Adipocyte (in vitro differentiated cells): Measurements from ENCODE around the gene FCHSD1.
A peak's percentile ranks its signal among the peaks of the same experiment; 100 is the strongest.

Experiments used
- DNase-seq: peaks from one replicate; pipeline ENCODE4 v3.0.0-alpha.2; 2015; ENCODE audit warnings: low read depth
- H3K27me3 ChIP-seq: replicated peaks from 2 replicates; pipeline ENCODE4 v1.7.0; 2013; ENCODE audit warnings: mild to moderate bottlenecking, low read length, moderate library complexity; ENCODE audit not compliant: control insufficient read depth, insufficient read depth
- H3K36me3 ChIP-seq: 2 replicates; pipeline ENCODE4 v1.7.0; 2013; ENCODE audit warnings: low read length, mild to moderate bottlenecking, moderate library complexity; ENCODE audit not compliant: control insufficient read depth, insufficient read depth, severe bottlenecking
- H3K4me1 ChIP-seq: 2 replicates; pipeline ENCODE4 v1.7.0; 2013; ENCODE audit warnings: mild to moderate bottlenecking, low read length, moderate library complexity; ENCODE audit not compliant: control insufficient read depth, insufficient read depth
- H3K4me3 ChIP-seq: 2 replicates; pipeline ENCODE4 v1.7.0; 2013; ENCODE audit warnings: mild to moderate bottlenecking, low read length, moderate library complexity
- H3K9ac ChIP-seq: 2 replicates; pipeline ENCODE4 v1.7.0; 2013; ENCODE audit warnings: mild to moderate bottlenecking, low read length, moderate library complexity
- H3K9me3 ChIP-seq: 2 replicates; pipeline ENCODE4 v1.7.0; 2013; ENCODE audit warnings: mild to moderate bottlenecking, low read length, moderate library complexity; ENCODE audit not compliant: control insufficient read depth

The FCHSD1 gene

DNA sequence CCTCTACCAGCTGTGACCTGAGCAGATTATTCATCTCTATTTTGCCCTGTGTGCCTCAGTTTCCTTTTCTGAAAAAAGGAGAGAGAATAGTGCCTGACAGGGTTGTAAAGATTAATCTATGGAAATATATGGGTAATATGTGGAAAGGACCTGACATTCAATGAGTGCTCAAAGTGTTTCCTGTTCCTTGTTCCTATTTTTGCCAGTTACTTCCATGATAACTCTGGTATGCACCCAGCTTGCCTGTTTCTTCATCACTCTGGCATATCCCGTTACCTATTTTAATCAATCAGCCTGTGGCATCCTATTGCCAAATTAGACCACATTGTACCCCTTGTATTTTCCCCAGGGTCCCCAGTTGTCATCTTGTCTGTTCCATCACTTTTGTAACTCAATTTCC, 34.4 kb upstream of the FCHSD1 start:
- no peak overlapping the region for H3K9ac ChIP-seq
- no peaks in the 10 kb centered on the region for H3K36me3 ChIP-seq
- H3K27me3 ChIP-seq = peaks cover 22% of the 10 kb centered on the region
- no peak for DNase-seq
- H3K4me3 ChIP-seq = no peak overlapping the region
- peaks cover 12% of the 10 kb centered on the region for H3K4me1 ChIP-seq
- no peaks in the 10 kb centered on the region for H3K9me3 ChIP-seq

DNA sequence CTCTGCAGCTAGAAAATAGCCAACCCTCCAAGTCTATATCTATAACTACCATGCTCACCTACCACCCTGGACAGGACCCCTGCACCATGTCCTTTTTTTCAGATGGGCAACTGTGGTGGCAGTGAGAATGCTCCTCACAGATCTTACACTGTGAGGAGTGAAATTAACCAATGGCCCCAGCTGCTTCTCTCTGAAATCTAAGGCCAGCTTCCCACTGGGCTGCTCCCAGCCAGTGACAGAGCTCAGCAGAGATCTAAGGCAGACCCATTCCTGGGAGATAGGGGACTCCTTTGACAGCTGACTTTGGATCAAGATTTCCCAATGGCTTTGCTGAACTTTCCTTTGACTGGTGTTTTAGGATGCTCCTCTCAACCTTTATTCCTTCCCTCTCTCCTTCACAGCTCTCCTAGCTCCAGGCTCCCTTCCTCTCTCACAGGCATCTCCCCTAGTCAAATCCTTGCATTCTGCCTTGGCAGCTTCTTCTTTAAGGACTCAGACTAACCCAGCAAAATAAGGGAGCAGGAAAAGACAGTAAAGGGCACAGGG, 32.5 kb upstream of the FCHSD1 start:
- Histone ChIP-seq H3K4me1 (peaks cover 12% of the 10 kb centered on the region), H3K4me3 (no peak overlapping the region), H3K27me3 (peaks cover 2% of the 10 kb centered on the region), H3K9me3 (no peaks in the 10 kb centered on the region), H3K36me3 (no peaks in the 10 kb centered on the region), H3K9ac (no peak overlapping the region)
- DNase-seq = peak; percentile 29

- peak; percentile 96 for DNase-seq
- Histone ChIP-seq H3K4me1 (peaks cover 12% of the 10 kb centered on the region), H3K9ac (peak within 1 kb of the TSS; percentile 76)
These were observed 30.8 kb upstream of the FCHSD1 start, which contains the start of gene ARAP3 for GRCh38 chr5:141681695-141682641. ARAP3 (minus strand) TSS chr5:141682230; CDS start chr5:141680486, 1,744 bp downstream.

GRCh38 chr5:141681295-141681694, 30.1 kb upstream of the FCHSD1 start:
- Histone ChIP-seq H3K36me3 (no peaks in the 10 kb centered on the region), H3K4me3 (peak overlapping the region; percentile 67), H3K27me3 (no peaks in the 10 kb centered on the region), H3K9ac (peak overlapping the region; percentile 76), H3K9me3 (no peaks in the 10 kb centered on the region), H3K4me1 (peaks cover 12% of the 10 kb centered on the region)
- DNase-seq = no peak

More at GRCh38 chr5:141681695-141682641, 30.8 kb upstream of the FCHSD1 start, which contains the start of gene ARAP3:
- H3K36me3 ChIP-seq = no peaks in the 10 kb centered on the region
- no peaks in the 10 kb centered on the region for H3K9me3 ChIP-seq
- no peaks in the 10 kb centered on the region for H3K27me3 ChIP-seq
- peak within 1 kb of the TSS; percentile 67 for H3K4me3 ChIP-seq

DNA sequence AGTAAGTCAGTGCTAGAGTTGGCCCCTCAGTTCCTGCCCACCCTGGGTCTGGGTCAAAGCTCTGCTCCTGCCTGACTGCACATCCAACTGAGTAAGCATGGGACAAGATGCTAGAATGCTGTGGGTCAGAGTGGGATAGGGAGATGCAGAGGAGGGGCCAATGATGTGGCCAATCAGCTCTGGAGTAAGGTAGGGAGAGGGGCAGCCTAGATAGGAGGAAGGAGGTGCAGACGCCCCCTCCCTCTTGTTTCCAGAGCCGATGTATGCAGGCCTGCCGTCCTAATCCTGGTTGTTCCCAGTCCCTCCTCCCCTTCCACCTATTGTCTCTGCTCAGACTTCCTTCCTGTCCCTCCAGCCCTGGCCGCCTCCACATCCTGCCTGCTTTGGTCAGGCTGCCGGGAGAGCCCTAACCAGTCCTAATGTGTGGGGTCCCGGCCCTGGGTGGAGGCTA, 29.6 kb upstream of the FCHSD1 start:
- Histone ChIP-seq H3K9ac (peak overlapping the region; percentile 76), H3K9me3 (no peaks in the 10 kb centered on the region), H3K4me1 (peaks cover 12% of the 10 kb centered on the region), H3K36me3 (no peaks in the 10 kb centered on the region), H3K4me3 (no peak overlapping the region), H3K27me3 (no peaks in the 10 kb centered on the region)
- peak; percentile 20 for DNase-seq

DNA sequence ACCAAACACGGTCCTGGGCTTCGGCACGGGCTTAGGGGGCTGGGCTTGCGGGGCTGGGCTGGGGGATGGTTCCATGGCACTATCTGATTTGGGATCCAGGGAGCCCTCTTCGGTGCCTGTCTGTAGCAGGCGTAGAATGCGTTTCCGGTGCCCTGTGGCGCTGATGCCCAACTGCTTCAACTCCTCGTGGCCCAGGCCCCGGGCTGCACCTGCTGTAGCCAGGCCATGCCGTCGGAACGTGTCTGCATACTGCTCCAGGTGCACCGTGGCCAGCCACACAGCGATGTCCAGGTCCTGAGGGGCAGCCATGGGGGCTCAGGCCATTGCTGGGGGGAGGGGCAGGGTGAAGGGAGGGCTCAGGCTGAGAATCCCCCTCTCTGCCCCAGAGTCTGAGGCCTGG, 29.0 kb upstream of the FCHSD1 start:
- no peaks in the 10 kb centered on the region for H3K9me3 ChIP-seq
- no peak overlapping the region for H3K4me3 ChIP-seq
- no peak for DNase-seq
- no peaks in the 10 kb centered on the region for H3K36me3 ChIP-seq
- H3K27me3 ChIP-seq = no peaks in the 10 kb centered on the region
- H3K9ac ChIP-seq = no peak overlapping the region
- peaks cover 12% of the 10 kb centered on the region for H3K4me1 ChIP-seq

DNA sequence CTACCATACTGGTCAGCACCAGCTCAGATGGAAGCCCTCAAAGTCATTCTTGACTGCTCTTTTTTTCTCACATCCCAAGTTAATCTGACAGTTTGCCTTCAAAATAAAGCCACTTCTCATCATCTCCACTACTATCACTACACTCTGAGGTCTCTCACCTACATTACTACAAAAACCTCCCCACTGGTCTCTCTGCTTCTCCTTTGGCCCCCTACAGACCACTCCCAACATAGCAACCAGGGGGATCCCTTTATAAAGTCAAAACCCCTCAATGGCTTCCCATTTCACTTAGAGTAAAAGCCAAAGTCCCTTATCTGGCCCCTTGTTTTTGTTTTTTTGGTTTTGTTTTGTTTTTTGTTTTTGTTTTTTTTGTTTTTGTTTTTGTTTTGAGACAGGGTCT, 26.2 kb upstream of the FCHSD1 start:
- no peaks in the 10 kb centered on the region for H3K36me3 ChIP-seq
- no peak overlapping the region for H3K9ac ChIP-seq
- H3K4me3 ChIP-seq = no peak overlapping the region
- H3K27me3 ChIP-seq = no peaks in the 10 kb centered on the region
- peaks cover 10% of the 10 kb centered on the region for H3K4me1 ChIP-seq
- no peaks in the 10 kb centered on the region for H3K9me3 ChIP-seq
- peak; percentile 19 for DNase-seq

DNA sequence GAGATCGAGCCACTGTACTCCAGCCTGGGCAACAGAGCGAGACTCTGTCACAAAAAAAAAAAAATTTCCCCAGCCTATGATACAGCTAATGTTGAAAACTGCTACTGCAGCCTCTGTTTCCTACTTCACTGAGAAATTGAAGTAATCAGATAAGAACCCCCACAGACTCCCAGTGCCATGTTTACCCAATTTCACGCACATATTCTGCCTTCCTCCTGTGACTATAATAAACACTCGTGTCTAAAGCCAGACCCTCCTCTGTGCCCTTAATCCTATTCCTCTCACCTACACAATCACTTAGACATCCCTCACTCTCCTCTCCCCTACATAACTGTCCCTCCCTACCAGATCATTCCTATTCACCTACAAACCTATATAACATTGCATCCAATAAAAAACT, 24.5 kb upstream of the FCHSD1 start:
- Histone ChIP-seq H3K4me3 (no peak overlapping the region), H3K9ac (no peak overlapping the region), H3K4me1 (no peaks in the 10 kb centered on the region), H3K27me3 (no peaks in the 10 kb centered on the region), H3K36me3 (no peaks in the 10 kb centered on the region), H3K9me3 (no peaks in the 10 kb centered on the region)
- no peak for DNase-seq

DNA sequence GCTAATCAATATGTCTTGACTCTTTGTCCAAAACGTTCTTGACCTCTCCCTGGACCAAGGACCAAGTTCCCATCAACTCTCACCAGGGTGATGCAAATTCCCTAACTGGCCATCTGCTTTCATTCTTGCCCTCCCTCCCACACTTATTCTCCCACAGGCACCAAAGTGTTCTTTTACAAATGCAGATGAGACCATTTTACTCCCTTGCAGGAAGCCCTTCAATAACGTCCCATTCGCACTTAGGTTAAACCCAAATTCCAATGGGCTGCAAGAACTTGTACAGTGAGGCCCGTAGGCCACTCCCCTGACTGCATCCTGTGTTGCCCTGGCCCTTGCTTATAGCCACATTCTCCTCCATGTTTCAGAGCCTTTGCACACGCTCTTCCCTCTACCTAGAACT, 23.5 kb upstream of the FCHSD1 start:
- no peak for DNase-seq
- no peak overlapping the region for H3K4me3 ChIP-seq

GRCh38 chr5:141672841-141673813, 21.9 kb upstream of the FCHSD1 start:
- Histone ChIP-seq H3K27me3 (no peaks in the 10 kb centered on the region), H3K4me3 (no peak overlapping the region), H3K9me3 (no peaks in the 10 kb centered on the region), H3K36me3 (no peaks in the 10 kb centered on the region), H3K9ac (no peak overlapping the region), H3K4me1 (no peaks in the 10 kb centered on the region)
- DNase-seq = no peak

More for the DNA sequence above, 23.5 kb upstream of the FCHSD1 start:
- Histone ChIP-seq H3K4me1 (no peaks in the 10 kb centered on the region), H3K9me3 (no peaks in the 10 kb centered on the region), H3K27me3 (no peaks in the 10 kb centered on the region), H3K9ac (no peak overlapping the region), H3K36me3 (no peaks in the 10 kb centered on the region)
